Activated effector memory CD4-positive, alpha-beta T cell treated with anti-CD3 and anti-CD28 coated beads, Interleukin-2, amount 50 U/mL, for 16 hours (primary cell): ENCODE results near the gene TRAPPC6A.

Source experiments
- DNase-seq: peaks from one replicate; pipeline ENCODE4 v3.0.0-alpha.2; 2020

Gene TRAPPC6A

GRCh38 chr19:45184115-45184514, 6.1 kb upstream of the TRAPPC6A start:
- DNase-seq, result no peak

DNA sequence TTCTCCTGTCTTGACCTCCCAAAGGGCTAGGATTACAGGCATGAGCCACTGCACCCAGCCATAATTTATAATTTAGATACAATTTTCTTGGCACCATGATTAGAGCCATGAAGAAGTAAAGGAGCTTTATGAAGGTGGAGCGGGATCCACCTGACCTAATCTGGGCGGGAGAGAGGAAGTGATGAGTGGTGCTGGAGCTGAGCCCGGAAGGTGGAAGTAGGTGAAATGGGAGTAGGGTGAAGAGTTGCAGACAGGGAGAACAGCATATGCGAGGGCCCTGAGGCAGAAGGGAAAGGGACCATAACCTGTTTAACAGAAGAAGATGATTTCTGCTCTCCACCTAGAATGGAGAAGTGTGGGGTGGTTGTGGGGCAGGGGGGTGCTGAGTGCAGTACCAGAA, 4.7 kb upstream of the TRAPPC6A start:
- DNase-seq, result no peak

- DNase-seq, result no peak
Observed at GRCh38 chr19:45180936-45181335, 2.9 kb upstream of the TRAPPC6A start.

GRCh38 chr19:45179892-45180370, 1.9 kb upstream of the TRAPPC6A start:
- no peak for DNase-seq

GRCh38 chr19:45179072-45179891, 1.2 kb upstream of the TRAPPC6A start:
- DNase-seq, result peak; percentile 80

DNA sequence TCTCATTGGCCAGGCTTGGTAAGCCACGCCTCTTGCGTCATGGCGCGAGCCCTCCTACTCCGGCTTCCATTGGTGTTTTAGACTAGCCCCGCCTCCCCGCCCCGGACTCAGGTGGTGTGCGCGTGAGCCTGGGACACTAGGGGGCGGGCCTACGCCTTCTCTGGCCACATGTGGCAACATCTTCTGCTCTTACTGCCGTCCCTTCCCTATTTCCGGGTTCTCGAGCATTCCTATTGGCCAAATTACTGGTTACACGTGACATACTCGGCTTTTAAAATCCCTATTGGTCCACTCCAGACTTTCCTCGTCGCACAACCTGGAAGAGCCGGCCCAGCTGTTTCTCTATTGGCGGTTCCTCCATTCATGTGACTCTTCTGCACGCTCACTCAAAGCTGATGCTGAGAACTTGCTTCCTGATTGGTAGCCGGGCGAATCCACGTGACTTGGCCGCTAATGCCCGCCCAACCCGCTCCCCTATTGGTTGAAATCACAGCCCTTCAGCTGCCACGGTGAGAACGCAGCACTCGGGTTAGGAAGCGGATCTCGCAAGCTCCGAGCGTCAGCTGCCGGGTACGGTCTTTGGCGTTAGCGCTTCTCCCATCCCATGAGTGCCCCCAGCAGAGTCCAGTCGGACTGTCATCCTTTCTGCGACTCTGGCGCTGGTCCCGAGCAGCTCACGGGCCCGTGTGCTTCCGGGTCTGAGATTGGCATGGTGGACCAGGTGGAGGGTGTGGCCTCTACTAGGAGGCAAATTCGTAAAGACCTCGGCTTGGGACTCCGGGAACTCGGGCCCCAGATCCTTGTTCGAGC, 430 bp upstream of the TRAPPC6A start, which contains the start of gene BLOC1S3:
BLOC1S3 (plus strand) TSS at position 523 of the 810 bp plus-strand sequence. CDS start 513 bp downstream, outside the sequence.
- DNase-seq, result peak; percentile 100

DNA sequence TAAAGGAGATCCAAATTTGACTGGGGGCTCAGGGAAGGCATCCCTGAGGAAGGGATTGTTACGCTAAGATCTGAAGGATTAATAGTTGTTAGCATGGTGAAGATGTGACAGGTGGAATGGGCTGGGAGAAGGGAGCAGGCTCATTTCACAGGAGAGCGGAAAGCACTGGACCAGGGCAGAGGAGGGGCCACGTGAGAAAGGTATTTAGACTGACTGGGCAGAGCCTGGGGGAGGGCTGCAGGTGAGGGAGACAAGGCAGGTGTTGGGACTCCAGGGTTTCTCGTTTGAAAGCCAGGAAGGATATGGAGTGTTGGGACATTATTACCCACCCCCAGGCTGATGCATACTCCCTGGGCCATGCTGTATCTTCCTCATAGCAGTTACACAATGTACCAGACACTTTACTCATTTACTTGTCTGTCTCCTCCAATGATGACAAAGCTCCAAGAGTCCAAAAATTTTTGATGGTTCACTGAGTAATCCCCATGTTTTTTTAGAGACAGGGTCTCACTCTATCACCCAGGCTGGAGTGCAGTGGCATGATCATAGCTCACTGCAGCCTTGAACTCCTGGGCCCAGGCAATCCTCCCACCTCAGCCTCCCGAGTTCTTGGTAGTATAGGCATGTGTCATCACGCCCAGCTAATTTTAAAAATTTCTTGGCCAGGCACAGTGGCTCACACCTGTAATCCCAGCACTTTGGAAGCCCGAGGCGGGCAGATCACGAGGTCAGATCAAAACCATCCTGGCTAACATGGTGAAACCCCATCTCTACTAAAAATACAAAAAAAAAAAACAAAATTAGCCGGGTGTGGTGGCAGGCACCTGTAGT, 2.3 kb downstream of the TRAPPC6A start:
- no peak for DNase-seq

- DNase-seq, result no peak
Observed at GRCh38 chr19:45173816-45174215, 4.2 kb downstream of the TRAPPC6A start.

GRCh38 chr19:45172611-45173208, 5.3 kb downstream of the TRAPPC6A start:
- no peak for DNase-seq

DNA sequence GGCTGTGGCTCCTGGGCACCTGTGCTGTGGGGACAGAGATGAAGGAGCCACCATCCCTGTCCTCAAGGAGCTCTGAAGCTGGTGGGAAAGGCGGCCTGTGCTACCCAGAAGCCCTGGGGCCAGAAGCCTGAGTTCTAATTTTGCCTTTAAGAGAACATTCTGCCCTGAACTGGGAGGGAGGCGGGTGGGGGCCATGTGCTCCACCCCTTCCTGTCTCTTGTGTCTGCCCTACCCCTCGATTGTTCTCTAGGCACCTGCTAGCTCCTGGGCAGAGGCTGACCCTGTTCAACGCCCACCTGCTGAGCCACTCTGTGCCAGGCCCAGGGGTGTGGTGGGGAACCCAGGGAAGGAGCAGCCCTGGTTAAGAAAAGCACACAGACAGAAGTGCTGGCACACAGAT, 5.9 kb downstream of the TRAPPC6A start:
- DNase-seq, result peak; percentile 70

DNA sequence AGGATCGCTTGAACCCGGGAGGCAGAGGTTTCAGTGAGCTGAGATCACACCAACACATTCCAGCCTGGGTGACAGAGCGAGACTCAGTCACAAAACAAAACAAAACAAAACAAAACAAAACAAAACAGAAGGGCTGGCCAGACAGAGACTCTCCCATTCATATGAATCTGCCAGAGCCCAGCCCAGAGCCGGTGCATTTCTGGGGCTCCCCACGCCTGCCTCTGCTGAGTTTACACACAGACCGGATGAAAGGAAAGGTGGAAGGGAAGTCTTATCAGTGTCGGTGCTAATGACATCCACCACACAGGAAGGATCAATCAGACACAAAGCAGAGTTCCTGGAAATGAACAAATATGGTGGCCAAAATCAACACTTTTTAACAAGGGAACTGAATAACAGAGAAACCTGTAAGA, 6.8 kb downstream of the TRAPPC6A start:
- DNase-seq, result peak; percentile 80

- DNase-seq, result no peak
Observed at GRCh38 chr19:45170146-45171106, 7.6 kb downstream of the TRAPPC6A start.

DNA sequence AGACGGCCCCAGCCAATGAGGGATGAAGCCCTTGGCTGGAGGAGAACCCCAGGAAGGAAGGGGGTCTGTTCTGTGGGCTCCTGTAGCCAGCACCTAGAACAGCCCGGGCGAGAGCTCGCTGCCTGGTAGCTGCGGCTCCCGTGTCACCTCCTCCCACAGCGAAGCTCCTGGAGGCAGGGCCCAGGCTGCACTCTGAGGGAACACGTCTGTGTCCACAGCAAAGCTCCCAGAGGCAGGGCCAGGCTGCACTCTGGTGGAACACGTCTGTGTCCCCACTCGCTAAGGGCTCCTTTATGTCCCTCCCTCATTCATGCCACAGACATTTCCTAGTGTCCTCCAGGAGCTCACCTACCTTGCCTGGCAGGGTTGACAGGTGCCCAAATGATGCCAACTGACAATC, 8.4 kb downstream of the TRAPPC6A start:
- DNase-seq, result no peak

GRCh38 chr19:45168767-45169351, 9.2 kb downstream of the TRAPPC6A start:
- DNase-seq, result no peak

DNA sequence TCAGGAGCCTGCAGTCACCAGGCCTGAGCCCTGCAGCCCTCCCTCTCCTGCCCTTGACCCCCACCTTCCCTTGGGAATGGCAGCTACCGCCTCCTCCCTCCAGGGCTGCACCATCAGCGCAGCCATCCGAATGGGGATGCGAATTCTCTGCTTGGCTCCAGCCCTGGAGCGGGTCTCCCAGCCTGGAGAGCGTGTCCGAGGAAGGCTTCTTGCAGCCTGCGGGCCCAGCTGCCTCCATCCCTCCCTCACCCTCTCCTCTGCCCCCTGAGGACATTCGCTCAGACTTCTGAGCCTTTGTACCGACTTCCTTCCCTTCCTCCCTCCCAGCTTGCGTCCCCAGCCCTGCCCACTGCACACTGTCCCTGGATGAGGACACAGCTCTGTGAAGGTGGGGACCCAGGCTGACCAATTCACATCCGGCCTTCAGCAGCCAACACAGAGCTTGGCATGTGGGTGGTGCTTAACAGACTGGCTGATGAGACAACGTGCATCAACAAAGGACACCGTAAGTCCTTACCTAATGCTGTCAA, 11.2 kb downstream of the TRAPPC6A start:
- DNase-seq, result no peak

GRCh38 chr19:45164577-45165335, 13.3 kb downstream of the TRAPPC6A start:
- peak; percentile 84 for DNase-seq

DNA sequence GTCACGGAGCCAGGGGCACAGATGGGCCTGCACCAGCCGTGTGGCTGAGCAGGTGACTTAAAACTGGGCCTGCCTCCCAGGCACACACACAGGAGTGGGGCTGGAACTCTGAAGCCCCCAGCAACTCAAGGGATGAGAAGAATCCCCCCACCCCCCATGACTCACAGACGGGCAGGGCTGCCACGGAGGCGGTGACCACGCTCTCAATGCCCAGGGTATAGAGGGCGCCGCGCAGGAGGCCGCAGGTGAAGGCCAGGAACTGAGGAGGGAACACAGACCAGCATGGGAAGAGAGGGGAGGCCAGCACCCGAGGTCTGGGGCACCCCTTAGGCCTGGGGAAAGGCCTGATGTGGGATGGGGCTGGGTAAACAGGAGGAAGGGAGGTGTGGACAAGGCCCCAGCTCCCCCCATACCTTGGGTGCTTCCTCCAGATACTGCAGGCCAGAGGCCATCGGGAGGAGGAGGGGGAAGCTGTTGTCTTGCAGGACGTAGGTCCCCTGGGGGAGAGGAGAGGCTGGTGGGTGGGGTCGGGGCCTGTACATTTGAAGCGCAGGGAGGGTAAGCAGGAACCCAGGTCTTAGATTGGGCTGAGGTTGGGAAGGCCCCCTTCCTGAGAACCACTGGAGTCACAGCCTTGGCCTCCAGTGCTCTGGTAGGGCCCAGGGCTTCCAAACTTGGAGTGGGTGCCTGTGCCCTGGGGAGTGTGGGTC, 14.1 kb downstream of the TRAPPC6A start:
- DNase-seq, result no peak

DNA sequence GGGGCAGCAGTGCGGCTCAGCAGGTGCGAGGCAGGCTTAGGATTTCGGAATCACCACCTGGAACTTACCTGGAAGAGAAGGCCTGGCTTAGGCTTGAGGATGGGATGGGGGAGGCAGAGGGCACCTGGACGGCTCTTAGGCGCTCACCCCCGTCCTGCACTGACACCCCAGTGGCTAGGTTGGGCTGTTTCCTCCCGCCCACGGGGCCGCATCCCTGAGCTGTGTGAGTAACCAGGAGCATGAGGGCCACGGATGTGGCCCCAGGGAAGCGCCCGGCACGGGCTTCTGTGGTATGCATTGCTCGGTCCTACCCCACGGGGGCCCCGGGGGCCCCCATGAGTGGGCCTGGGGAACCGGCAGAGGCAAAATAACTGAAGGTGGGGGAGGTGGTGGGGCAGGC, 14.9 kb downstream of the TRAPPC6A start:
- DNase-seq, result no peak

DNA sequence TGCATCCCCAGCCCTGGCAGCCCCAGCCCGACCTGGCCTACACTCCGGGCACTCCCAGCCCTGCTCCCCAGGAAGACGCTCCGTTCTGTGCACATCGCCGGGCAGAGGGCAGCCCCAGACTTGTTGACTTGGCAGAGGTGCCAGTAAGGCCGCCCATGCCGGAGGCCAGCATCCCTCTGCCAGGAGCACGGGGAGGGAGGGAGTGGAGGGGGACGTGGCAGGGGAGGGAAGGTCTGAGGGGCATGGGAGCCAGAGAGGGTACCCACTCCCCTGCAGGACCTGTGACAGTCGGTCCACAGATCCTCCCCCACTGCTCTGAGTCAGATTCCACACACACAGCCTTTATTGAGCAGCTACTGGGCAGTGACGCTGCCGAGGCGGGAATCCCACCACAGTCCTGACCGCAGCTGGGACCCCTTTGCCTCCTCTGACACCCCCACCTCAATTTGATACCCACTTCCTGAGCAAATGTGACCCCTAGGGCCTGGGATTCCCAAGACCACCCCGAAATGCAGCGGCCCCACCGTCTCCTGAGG, 15.4 kb downstream of the TRAPPC6A start:
- no peak for DNase-seq
